ENCODE data around the gene LETM1. TPM values are rescaled to one million over a fixed set of nuclear protein-coding genes. Genes with fewer than 3 reads are reported as not detected.

LETM1 gene
- total RNA-seq, 1 donor from 2014 or later = 60.3 TPM

DNA sequence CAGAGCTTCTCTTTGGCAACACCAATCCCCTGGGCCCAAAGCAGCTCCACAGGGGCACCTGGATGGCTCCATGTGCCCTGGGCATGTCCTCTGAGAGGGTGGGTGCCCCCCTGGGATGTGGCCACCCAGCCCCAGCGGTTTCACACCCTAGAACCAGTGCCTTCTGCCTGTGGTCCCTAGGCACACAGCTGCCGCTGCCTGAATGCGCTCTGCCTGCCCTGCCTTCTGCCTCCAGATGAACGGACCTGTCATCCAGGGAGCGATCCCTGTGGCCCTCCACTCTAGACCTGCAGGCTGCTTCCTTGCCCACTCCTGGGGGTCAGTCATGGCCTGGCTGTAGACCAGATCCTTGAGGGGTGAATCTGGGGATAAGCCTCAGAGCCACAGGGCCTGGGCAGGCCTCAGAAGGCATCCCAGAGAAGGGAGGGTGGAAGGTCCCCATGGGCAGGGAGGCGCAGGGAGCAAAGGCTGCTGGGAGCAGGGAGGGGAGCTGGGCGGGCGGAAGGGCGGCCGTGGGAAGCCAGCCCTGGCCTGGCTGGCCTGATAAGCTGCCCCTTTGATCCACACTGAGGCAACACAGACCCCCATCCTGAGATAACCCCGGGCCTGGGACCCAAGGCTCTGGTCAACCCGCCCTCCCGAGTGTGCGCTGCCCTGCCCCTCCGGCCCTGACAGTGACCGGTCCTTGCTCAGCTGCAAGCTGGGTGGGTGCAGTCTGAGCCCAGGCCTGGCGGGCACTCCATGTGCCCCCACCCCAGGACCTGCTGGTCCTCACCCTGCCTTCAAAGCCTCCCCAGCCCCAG, 71.0 kb downstream of the LETM1 start:
- Histone ChIP-seq H3K36me3 (ENCODE audit: insufficient read depth, low read length) (no peaks in the 10 kb centered on the region), H3K79me2 (ENCODE audit: insufficient read depth, low read length) (no peaks in the 10 kb centered on the region), H3K4me1 (ENCODE audit: insufficient read depth, low read length) (no peaks in the 10 kb centered on the region), H3K9ac (ENCODE audit: low read length) (no peak overlapping the region), H3K4me3 (ENCODE audit: insufficient read depth, low read depth, low read length) (no peak overlapping the region), H3K27ac (ENCODE audit: low read depth, low read length) (no peak overlapping the region), H4K20me1 (ENCODE audit: insufficient read depth, low read length) (no peaks in the 10 kb centered on the region), H2AFZ (ENCODE audit: low read depth, low read length) (no peak overlapping the region), H3K4me2 (ENCODE audit: low read length) (no peak overlapping the region), H3K9me3 (ENCODE audit: insufficient read depth, low read depth, low read length) (no peaks in the 10 kb centered on the region), H3K27me3 (ENCODE audit: insufficient read depth, low read length) (no peaks in the 10 kb centered on the region)
- H3K36me3 Mint-ChIP-seq (ENCODE audit: low read depth, unreplicated experiment) = no peaks in the 10 kb centered on the region
- peaks cover 5% of the 10 kb centered on the region for H3K27me3 Mint-ChIP-seq (ENCODE audit: low read depth, unreplicated experiment)
- H3K9me3 Mint-ChIP-seq (ENCODE audit: unreplicated experiment) = no peaks in the 10 kb centered on the region
- H3K4me1 Mint-ChIP-seq (ENCODE audit: low read depth, unreplicated experiment) = no peaks in the 10 kb centered on the region
- DNase-seq (ENCODE audit: low read depth) (no peak), FAIRE-seq (no peak)
- no peak overlapping the region for H3K4me3 Mint-ChIP-seq (ENCODE audit: unreplicated experiment)
- no peak for TF ChIP-seq EZH2 (IDR thresholded peaks at IDR 0.05; ENCODE audit: insufficient read depth, low read length)
- TF ChIP-seq, protein P1, sequence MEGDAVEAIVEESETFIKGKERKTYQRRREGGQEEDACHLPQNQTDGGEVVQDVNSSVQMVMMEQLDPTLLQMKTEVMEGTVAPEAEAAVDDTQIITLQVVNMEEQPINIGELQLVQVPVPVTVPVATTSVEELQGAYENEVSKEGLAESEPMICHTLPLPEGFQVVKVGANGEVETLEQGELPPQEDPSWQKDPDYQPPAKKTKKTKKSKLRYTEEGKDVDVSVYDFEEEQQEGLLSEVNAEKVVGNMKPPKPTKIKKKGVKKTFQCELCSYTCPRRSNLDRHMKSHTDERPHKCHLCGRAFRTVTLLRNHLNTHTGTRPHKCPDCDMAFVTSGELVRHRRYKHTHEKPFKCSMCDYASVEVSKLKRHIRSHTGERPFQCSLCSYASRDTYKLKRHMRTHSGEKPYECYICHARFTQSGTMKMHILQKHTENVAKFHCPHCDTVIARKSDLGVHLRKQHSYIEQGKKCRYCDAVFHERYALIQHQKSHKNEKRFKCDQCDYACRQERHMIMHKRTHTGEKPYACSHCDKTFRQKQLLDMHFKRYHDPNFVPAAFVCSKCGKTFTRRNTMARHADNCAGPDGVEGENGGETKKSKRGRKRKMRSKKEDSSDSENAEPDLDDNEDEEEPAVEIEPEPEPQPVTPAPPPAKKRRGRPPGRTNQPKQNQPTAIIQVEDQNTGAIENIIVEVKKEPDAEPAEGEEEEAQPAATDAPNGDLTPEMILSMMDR (IDR thresholded peaks at IDR 0.05; ENCODE audit: insufficient read depth, low read depth, low read length) = no peak
- H3K27ac Mint-ChIP-seq (ENCODE audit: unreplicated experiment) = no peak overlapping the region

DNA sequence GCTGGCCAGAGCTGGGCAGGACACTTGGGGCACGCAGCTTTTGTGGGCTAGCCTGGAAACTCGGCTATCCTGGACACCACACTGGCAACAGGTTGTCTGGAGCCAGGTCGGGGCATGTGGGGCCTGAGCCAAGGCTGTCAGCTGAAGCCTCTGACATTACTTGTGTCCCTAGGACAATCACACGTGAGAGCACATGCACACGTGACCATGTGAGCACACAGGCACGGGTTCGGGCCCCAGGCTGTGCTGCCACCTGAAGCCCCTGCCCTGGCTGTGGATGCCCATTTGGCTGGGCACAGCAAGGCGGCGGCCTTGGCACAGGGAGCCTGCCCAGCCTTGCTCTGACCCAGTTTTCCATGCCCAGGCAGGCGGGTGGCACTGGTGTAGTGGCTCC, 71.6 kb downstream of the LETM1 start:
- Mint-ChIP-seq H3K27me3 (ENCODE audit: low read depth, unreplicated experiment) (peaks cover 5% of the 10 kb centered on the region), H3K27ac (ENCODE audit: unreplicated experiment) (no peak overlapping the region), H3K4me1 (ENCODE audit: low read depth, unreplicated experiment) (no peaks in the 10 kb centered on the region), H3K9me3 (ENCODE audit: unreplicated experiment) (no peaks in the 10 kb centered on the region), H3K4me3 (ENCODE audit: unreplicated experiment) (no peak overlapping the region), H3K36me3 (ENCODE audit: low read depth, unreplicated experiment) (no peaks in the 10 kb centered on the region)
- Histone ChIP-seq H3K27ac (ENCODE audit: low read depth, low read length) (no peak overlapping the region), H3K4me3 (ENCODE audit: insufficient read depth, low read depth, low read length) (no peak overlapping the region), H3K4me1 (ENCODE audit: insufficient read depth, low read length) (no peaks in the 10 kb centered on the region), H3K79me2 (ENCODE audit: insufficient read depth, low read length) (no peaks in the 10 kb centered on the region), H3K9me3 (ENCODE audit: insufficient read depth, low read depth, low read length) (no peaks in the 10 kb centered on the region), H4K20me1 (ENCODE audit: insufficient read depth, low read length) (no peaks in the 10 kb centered on the region), H3K9ac (ENCODE audit: low read length) (no peak overlapping the region), H3K27me3 (ENCODE audit: insufficient read depth, low read length) (no peaks in the 10 kb centered on the region), H2AFZ (ENCODE audit: low read depth, low read length) (no peak overlapping the region), H3K4me2 (ENCODE audit: low read length) (no peak overlapping the region), H3K36me3 (ENCODE audit: insufficient read depth, low read length) (no peaks in the 10 kb centered on the region)
- FAIRE-seq (no peak), DNase-seq (ENCODE audit: low read depth) (no peak)
- TF ChIP-seq EZH2 (IDR thresholded peaks at IDR 0.05; ENCODE audit: insufficient read depth, low read length) = no peak

DNA sequence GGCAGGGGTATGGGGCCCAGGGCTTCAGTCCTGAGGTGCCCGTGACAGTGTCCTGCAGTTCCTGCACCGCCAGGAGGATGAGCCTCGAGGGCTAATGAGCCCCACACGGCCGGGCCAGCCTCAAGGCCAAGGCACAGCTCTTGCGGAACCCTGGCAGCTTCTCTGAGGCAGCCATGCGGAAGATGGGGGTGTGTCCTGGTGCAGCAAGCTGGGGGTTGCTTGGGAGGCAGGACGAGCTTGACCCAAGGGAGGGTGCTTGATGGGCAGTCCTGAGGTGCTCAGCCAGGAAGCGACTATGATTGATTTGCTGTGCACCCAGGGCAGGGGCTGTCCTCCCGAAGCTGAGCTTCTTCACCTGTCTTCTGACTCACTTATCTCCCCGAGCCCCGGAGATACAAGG, 72.0 kb downstream of the LETM1 start:
- Histone ChIP-seq H4K20me1 (ENCODE audit: insufficient read depth, low read length) (no peaks in the 10 kb centered on the region), H3K27me3 (ENCODE audit: insufficient read depth, low read length) (no peaks in the 10 kb centered on the region), H3K36me3 (ENCODE audit: insufficient read depth, low read length) (no peaks in the 10 kb centered on the region), H3K4me2 (ENCODE audit: low read length) (no peak overlapping the region), H3K79me2 (ENCODE audit: insufficient read depth, low read length) (no peaks in the 10 kb centered on the region), H3K4me1 (ENCODE audit: insufficient read depth, low read length) (no peaks in the 10 kb centered on the region), H3K9me3 (ENCODE audit: insufficient read depth, low read depth, low read length) (no peaks in the 10 kb centered on the region), H3K27ac (ENCODE audit: low read depth, low read length) (no peak overlapping the region), H3K9ac (ENCODE audit: low read length) (no peak overlapping the region), H3K4me3 (ENCODE audit: insufficient read depth, low read depth, low read length) (no peak overlapping the region), H2AFZ (ENCODE audit: low read depth, low read length) (no peak overlapping the region)
- Mint-ChIP-seq H3K9me3 (ENCODE audit: unreplicated experiment) (no peaks in the 10 kb centered on the region), H3K4me3 (ENCODE audit: unreplicated experiment) (no peak overlapping the region), H3K27me3 (ENCODE audit: low read depth, unreplicated experiment) (peaks cover 5% of the 10 kb centered on the region), H3K4me1 (ENCODE audit: low read depth, unreplicated experiment) (no peaks in the 10 kb centered on the region), H3K27ac (ENCODE audit: unreplicated experiment) (no peak overlapping the region), H3K36me3 (ENCODE audit: low read depth, unreplicated experiment) (no peaks in the 10 kb centered on the region)
- TF ChIP-seq, protein P1 (IDR thresholded peaks at IDR 0.05; ENCODE audit: insufficient read depth, low read depth, low read length) = no peak
- TF ChIP-seq EZH2 (IDR thresholded peaks at IDR 0.05; ENCODE audit: insufficient read depth, low read length) = no peak
- DNase-seq (ENCODE audit: low read depth) (no peak), FAIRE-seq (no peak)

All from astrocyte (in vitro differentiated cells and primary cell).